Stimulated activated CD4-positive, alpha-beta T cell treated with anti-CD3 and anti-CD28 coated beads, Interleukin-4, amount 100 ng/mL, for 48 hours (primary cell): ENCODE measurements around the gene TMOD2.
A peak's percentile ranks its signal among the peaks of the same experiment; 100 is the strongest.

Source experiments
- DNase-seq, 2 donors: peaks; one replicate each; pipeline ENCODE4 v3.0.0-alpha.2; 2020; ENCODE audit warnings: low read depth in 2 of 2

The TMOD2 gene

DNA sequence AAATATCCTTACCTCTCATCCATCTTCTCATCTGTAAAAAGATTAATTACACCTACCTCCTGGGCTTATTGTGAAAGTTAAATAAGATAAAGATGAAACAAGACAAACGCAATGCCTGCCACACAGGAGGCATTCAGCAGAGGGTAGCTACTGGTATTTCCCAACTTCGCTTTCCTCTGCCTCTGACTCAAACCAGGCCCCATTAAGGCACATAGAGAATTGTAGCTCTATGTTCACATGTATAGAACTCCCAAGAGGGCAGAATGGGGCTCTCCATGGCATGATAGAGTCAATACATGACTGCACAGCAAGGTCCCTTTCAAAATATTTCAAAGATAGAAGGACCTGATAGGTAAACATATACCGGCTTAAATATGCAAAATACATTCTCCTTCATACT, 15.3 kb upstream of the TMOD2 start:
- no peak for DNase-seq

DNA sequence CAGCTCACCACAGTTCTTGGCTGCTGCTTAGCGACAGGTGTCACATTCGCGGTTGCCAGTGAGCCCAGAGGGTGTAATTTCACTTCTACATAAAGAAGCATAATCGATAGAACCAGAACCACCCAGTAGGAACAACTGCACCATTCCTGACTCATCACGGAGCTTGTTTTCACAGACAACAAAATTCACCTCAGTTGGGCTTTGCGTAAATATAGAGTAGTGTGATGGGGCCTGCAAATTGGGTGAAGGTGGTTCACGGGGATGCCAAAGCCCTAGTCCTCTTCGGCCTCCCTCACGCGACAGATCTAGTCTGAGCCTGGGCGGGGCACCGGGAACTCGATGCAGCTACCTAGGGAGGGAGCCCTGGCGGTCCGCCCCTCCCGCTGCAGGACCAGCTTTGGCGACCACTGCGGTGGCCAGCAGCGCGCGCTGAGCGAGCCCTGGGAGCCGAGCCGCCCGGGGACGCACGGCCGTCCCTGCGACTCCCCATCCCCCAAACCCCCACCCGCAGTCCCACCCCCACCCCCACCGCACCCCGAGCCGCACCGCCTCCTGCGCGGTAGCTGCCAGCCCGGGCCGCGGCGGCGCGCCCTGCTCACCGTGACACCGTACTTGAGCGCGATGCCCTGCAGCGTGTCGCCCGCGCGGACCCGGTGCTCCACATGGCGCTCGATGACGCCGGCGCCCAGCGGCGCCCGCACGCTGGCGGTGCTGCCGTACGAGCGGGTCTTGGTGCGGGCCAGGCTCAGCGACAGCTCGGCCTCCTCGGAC, 14.5 kb upstream of the TMOD2 start:
- DNase-seq = peak in 1 of 2 donors; percentile 41

DNA sequence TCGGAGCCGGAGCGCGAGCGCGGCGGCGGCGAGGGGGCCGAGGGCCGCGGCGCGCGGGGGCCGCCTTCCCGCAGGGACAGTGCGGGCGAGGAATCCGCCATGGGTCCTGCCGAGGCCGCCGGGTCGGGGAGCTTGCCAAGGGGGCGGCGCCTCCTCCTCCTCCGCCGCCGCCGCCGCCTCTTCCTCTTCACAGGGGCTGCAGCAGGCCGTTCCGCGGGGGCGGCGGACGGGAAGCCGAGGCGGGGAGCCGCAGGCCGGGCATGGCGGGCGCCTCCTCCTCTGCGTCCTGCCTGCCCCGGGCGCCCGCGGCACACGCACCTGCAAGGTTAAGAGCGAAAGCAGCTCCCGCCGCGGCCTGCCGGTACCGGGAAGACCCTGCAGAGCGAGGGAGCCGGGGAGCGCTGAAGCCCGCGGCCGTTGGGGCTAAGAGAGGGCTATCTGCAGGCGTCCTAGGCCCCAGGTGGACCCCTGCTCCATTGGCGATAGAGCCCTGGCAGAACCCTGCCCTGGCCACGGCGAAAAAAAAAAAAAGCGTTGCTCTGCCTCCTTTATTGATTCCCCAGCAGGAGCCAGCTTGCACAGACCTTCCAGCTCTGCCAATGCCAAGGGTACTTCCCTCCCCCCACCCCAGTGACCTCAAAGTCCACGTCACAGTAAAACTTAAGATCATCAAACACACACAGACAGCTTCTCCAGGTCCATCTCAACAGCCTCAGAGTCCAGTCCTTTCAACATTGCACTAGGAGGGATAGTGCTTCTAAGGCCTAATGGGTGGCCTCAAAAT, 13.7 kb upstream of the TMOD2 start, which contains the start of gene LYSMD2:
LYSMD2 (minus strand) TSS at position 134 of the 784 bp plus-strand sequence; CDS start at position 101, 33 bp downstream.
- DNase-seq = peak; percentile 47 to 57

DNA sequence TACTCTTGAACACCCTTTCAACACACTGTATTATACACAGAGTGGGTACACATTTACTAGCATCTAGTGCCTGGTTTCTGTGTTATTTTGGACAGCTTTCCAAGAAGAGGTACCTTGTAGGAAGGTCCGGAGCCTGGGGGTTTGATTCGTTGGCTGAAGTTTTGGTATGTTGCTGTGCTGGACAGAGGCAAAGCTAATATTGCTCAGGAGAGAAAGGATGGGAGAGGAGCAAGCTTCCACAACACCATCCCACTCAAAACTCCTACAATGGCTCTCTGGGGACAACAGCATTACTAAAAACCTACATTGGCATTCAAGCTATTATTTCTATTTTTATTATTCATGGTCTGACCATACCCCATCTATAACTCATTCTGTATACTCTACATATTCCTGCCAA, 12.8 kb upstream of the TMOD2 start:
- DNase-seq = no peak

DNA sequence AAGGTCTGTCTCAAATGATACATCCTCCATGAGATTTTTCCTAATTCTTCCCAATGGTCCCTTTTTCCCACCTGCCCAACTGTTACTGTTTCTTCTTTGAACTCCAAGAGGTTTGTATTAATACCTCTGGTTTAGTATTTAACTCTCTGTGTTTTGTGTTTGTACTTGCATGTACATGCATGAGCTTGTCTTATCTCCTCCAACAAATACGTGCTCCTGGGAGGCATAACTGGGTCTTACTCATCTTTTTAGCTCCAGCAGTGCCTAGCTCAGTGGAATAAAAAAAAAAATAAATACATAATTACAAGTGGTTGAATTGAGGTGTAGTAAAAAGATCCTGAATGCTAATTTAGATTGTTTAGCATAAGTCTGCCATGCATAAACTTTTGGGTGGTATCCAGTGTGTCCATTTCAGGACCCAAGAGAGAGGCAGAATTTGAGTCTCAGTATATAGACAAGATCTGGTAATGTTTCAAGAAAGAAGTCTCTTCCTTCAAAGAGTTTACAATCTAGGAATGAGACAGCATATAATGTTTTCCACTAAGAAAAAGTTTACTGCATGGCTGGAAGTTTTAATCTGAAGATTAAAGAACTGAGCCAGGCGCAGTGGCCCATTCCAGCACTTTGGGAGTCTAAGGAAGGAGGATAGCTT, 12.2 kb upstream of the TMOD2 start:
- no peak for DNase-seq

DNA sequence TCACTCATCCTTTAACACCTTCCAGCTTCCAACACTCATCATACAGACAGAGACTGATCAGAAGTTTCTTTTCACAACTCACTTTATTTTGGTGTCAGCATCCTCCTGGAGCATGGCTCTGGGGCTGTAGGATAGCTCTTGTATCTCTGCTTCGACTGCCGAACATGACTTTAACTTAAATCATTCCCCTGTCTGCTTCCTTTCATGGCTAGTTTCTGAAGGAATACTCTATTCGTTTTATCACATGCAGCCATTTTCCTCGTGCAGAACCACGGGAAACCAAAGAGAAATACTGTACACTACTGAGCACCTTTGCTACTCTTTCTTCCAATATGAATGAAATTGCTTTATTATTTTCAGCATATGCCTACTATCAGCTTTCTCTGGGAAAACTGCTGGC, 2.1 kb upstream of the TMOD2 start:
- DNase-seq = no peak

DNA sequence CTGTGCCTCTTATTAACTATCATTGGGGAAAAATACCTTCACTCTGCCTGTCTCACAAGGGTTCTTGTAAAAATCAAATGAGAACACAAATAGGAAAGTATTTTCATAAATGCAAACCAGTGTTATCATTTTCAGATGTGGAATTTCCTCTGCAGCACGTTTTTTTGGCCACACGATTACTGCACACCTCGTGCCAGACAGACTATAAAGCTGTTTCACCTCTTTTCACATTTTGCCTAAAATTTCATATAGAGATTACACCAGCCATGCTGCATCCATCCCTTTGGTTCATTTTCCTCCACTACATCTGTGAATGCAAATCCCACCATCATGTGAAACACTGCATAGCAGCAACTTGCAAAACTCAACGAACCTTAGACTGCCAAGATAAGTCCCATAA, 1.2 kb upstream of the TMOD2 start:
- no peak for DNase-seq

DNA sequence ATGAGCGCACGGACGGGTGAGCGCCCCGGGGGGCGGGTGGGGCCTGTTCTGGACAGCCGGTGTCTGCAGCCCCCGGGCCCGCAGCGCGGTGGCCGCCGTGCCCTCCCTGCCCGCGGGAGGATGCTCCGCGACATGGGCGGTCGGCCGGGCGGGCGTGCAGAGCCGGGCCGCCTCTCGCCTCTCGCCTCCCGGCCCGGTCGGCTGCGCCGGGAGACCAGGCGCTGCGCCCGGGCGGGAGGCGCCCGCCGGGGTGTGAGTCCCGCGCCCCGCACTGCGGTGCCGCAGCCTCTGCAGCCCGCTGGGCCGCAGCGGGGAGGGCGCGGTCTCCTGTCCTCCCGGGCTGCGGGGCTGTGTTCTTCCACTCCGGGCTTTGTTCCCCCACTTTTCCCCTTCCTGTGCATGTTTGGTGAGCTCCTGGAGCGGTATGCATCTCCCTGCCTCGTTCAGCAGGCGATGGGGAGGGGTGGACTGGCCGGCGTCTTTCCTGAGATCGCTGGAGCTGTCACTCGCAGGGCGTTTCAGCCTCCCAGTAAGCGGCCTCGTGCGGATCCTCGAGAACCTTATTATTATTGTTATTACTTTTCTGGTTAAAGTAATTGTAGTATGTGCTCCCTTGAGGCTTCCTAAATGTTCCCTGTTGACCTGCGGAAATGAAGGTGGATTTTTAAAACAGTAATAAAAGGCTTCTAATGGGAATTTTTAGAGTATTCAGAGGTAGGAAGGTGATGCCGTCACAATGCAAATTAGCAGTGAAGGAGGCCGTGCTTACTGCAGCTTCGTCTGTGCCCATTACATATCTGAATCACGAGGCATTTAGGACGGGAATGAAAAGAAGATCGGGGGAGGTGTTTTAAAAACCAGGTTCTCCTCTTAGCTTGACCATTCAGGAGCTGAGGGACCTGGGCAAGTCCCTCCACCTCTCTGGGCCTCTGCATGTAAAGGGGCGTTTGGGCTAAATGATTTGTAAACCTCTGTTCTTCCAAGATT, 593 bp downstream of the TMOD2 start:
- no peak for DNase-seq

DNA sequence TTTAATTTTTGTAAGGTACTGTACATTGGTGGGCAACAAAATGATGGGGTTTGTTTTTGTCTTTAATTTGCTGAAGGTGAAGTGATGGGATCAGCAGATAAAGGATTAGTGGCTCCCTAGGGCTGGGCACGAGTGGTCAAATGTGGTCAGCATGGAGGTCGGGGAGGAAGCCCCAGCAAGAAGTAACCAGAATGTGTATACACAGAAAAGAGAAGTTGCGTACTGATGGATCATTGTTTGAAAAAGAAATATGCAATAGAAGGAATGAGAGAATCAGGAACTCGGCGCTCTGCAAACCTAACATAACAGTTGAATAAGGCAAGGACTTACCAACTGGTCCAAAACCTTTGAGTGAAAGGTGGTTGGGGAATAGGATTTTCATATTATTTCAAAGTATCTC, 1.5 kb downstream of the TMOD2 start:
- DNase-seq = no peak

DNA sequence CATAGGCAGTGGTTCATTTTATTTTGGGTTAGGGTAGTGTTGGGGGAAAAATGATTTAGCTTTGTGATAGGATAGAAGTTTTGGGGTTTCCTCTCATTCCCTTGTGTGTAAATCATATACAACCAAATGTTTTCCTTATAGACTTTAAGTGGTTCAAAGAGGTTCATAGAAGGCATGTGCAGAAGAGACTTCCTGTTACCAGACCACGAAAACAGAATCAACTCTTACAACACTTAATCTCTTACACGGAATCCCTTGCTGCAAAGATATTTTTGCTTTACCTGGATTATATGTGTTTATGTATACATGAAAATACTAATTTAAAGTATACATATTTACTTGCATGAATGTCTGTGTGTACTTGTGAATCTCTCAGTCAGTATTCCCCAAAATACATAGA, 2.9 kb downstream of the TMOD2 start:
- DNase-seq = no peak

DNA sequence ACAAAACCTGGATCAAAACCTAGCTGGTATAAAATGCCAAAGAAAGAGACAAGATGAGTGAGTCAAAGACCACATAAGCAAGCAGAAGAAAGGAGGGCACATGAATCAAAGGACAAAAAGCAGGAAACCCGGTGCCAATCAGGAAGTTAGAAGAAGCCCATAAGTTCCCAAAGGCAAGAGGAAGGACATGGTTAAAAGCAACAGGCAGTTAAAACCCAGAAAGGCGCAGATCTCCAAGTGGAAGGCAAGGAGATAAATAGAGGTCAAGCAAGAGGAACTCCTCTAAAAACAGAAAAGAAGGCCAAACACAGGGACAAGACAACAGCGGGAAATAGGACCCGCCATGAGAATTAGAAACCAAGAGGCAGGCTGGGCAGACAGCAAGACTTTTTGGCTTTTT, 4.4 kb downstream of the TMOD2 start:
- no peak for DNase-seq

DNA sequence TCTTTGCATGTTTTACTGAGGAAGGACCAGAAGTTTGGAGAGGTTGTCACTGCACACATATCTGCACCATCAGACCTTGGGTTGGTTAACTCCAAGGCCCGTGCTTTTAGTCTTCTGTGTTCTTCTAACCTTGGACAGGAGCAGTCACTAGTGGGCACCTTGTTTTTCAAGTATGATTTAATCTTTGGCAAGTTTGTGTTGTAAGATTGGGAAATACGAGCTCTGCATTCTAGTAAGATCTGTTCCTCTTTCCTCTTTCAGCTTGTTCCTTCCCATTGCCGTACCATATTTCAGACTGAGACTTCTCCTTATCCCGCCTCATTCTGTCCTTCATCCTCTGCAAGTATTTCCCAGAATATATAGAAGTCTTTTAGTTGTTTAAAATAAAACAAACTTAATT, 5.1 kb downstream of the TMOD2 start:
- no peak for DNase-seq

DNA sequence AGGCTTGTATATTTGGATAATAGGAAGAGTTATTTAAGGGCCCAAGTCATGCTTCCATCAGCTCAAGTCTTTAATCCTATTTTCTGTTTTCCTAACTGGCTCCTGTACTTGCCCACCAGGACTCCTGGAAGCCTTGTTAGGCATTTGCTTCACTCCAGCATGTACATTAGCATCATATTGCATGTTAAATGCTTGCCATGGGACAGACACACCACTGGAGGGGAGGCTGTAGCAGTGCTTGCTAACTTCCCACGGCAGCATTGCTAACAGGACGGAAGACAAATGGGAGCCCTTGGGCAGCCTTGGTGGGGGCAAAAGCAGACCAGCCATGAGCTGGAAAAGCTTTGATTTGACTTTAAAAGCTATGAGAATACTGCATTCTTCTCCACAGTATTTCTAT, 6.1 kb downstream of the TMOD2 start:
- no peak for DNase-seq

DNA sequence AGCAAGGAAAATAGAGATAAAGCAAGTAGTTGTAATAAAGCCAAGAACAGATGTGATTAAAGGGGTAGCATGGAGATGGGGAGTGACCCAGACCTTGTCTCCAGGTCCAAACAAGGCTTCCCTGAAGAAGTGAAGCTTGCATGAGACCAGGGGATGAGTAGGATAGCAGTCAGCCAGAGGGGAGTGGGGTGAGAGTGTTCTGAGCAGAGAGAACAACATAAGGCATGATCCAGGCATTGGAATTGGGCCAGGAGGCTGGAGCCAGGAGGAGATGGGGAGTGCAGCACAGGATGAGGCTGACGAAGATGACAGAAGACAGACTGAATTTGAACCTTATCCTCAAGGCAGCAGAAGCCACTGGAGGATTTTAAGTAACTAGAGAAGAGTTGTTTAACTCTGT, 7.2 kb downstream of the TMOD2 start:
- no peak for DNase-seq

DNA sequence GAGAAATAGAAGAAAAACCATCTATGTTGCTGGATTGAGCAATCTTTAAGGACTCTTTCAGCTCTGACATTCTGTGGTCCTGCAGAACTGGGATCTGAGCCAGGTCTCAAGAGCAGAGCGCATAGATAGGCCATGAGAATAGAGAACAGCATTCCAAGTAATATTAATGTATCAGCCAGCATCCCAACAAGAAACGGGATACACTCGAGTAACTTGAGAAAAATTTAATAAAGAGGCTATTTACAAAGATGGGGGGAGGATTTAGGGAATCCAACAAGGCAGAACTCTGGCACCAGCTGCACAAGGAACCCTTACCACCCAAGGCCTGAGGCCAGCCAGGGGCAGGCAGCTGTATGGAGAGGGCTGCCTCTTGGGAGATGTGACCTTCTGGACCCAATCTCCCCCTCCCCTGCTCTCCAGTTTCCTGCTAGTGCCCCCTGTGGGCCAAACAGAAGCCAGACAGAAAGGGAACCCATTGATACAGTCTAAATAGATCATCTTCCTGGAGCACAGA, 8.2 kb downstream of the TMOD2 start:
- no peak for DNase-seq

DNA sequence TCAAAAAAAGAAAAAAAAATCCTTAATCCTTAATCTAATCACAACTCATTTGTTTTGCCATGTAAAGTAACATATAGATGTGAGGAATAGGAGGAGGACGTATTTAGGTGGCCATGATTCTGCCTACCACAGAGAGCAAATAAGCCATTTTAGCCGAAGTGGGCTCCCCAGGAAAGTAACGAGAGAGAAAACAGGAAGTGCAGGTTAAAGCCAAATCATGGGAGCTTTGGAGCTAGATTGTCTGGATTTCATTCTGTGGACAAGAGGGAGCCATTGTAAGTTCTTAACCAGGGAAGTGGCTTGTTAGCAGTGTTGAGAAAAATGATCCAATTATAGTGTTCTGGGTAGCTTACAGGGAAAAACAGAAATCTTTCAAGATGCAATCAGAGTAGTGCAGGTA, 9.4 kb downstream of the TMOD2 start:
- no peak for DNase-seq

DNA sequence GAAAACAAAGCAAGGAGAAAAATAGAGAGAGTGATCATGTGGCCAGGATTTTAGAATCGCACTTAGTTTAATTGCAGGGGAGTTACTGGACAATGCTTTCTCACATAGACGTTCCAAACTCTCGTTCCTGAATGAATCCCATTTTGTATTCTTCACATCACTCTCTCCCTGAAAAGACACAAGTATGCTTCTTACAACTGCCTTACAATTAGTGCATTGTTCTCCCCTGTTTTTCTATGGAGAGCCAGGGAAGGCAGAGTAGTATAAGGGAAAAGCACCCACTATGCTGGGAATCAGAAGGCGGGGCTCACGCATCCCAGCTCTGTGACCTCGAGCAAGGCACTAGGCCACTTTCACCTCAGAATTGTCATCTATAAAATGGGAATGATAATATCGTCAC, 14.4 kb downstream of the TMOD2 start:
- DNase-seq = no peak

DNA sequence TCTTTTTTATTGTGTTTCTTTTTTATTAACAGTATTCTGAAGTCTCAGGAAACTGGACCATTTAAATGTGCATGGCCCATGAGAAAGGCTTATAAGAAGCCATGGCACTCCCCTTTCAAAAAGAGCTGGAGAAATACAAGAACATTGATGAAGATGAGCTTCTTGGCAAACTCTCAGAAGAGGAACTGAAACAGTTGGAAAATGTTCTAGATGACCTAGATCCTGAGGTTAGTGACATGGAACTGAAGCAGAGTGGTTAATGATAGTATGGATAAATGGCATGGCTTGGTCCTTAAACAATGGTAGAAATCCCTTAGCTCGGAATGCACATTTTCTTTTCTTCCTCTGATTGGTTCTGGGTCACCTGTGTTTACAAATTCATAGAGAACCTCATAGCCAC, 14.9 kb downstream of the TMOD2 start:
- DNase-seq = no peak

DNA sequence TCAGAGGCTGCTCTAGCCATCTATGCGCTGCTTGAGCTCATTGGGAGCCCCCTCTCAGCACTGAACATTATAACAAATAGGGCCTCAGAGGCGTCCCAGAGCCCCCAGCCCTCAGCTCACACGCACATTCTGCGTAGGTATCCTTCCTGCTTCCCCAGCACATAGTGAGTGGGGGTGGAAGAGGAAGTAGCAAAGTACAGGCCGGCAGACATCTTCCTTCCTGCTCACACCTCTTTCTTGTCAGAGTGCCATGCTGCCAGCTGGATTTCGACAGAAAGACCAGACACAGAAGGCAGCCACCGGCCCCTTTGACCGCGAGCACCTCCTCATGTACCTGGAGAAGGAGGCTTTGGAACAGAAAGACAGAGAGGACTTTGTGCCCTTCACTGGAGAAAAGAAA, 16.6 kb downstream of the TMOD2 start:
- DNase-seq = no peak

DNA sequence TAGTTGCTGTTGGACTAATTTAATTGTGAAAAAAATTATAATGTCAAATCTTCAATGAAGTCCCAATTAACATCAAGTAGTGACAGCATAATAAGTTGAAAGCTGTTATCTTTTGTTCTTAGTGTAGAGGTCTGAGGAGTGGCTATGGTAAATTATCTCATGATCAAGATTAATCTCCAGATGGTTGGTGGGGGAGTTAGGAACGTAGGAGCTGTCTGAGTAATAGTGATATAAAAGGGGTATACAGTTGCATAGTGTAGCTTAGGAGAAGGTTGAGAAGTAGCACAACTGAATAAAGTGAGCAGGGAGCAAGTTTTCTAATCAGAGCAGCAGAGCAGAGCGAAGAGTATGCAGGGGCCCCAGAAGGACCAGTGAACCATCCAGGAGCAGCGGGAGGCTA, 19.5 kb downstream of the TMOD2 start:
- no peak for DNase-seq

DNA sequence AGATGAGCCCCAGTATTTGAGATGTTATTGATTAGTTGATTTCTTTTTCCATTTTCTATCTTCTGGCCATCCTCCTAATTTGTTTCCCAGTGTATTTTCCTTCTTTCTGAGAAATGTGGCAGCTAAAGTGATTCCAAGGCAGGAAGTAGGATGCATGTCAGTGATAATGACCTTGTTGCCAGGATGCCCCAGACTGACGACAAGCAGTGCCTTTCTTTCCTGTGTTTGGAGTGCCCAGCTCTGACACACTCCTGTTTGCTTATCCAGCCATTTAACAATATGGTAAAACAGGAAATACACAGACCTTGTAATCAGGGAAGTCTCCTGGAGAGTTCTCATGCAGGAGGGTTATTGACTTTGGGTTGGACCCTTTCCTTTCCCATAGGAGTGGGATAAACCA, 20.4 kb downstream of the TMOD2 start:
- no peak for DNase-seq
